ENCODE results near the gene LRP6.

GRCh38 chr12:12236896-12237295 is 29.9 kb downstream of the LRP6 start:
- TF ChIP-seq CTCF (optimal IDR thresholded peaks at IDR 0.05 in 1 of 3, IDR thresholded peaks at IDR 0.05 in 1 of 3, conservative IDR thresholded peaks at IDR 0.05 in 1 of 3; ENCODE audit: extremely low read depth in 1 of 3, insufficient read depth in 2 of 3, low read length in 3 of 3) (no peak), EZH2 (IDR thresholded peaks at IDR 0.05; ENCODE audit: low read length) (no peak)
